IMR-90 (cell line): ENCODE measurements around the gene SLC27A4.

Source experiments
- CEBPB ChIP-seq: IDR thresholded peaks from 2 replicates; pipeline ENCODE4 v1.6.1; 2012; ENCODE audit warnings: low read depth, low read length, improper control_type of control experiment
- CHD1 ChIP-seq: IDR thresholded peaks from 2 replicates; pipeline ENCODE4 v1.6.1; 2012; ENCODE audit warnings: low read depth, low read length, improper control_type of control experiment
- CTCF ChIP-seq: conservative IDR thresholded peaks from 2 replicates; pipeline ENCODE4 v1.5.1; 2012; ENCODE audit warnings: mild to moderate bottlenecking, low read depth, low read length, improper control_type of control experiment
- MAFK ChIP-seq: IDR thresholded peaks from 2 replicates; pipeline ENCODE4 v1.6.1; 2012; ENCODE audit warnings: low read depth, low read length, improper control_type of control experiment
- MXI1 ChIP-seq: IDR thresholded peaks from 2 replicates; pipeline ENCODE4 v1.6.1; 2012; ENCODE audit warnings: low read depth, mild to moderate bottlenecking, low read length, moderate library complexity, borderline replicate concordance
- POLR2A ChIP-seq: IDR thresholded peaks from 2 replicates; pipeline ENCODE4 v1.6.1; 2012; ENCODE audit warnings: mild to moderate bottlenecking, low read depth, low read length
- RAD21 ChIP-seq: IDR thresholded peaks from 2 replicates; pipeline ENCODE4 v1.6.1; 2012; ENCODE audit warnings: low read length, improper control_type of control experiment
- RCOR1 ChIP-seq: IDR thresholded peaks from 2 replicates; pipeline ENCODE4 v1.6.1; 2012; ENCODE audit warnings: mild to moderate bottlenecking, low read length, improper control_type of control experiment; ENCODE audit not compliant: insufficient replicate concordance
- USF2 ChIP-seq: fragments of 150-350 bp; IDR thresholded peaks from 2 replicates; pipeline ENCODE4 v1.6.1; 2017; ENCODE audit warnings: mild to moderate bottlenecking, antibody characterized with exemption, low read length, low read depth

DNA sequence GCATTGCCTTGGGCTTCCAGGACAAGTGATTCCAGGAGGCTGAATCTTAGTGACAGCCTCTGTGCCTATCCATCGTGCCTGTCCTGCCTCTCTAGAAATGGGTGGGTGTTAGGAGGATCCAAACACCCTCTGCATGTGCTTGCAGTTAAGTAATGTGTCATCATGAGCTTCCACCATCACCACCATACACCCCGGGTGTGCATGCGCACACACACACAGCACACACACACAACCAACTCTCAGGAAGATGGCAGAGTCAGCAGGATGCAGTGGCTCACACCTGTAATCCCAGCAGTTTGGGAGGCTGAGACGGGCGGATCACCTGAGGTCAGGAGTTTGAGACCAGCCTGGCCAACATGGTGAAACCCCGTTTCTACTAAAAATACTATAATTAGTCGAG is 57.5 kb downstream of the SLC27A4 start:
- TF ChIP-seq CTCF (no peak), CEBPB (no peak), RAD21 (no peak), USF2 (no peak), MAFK (no peak), CHD1 (no peak), POLR2A (no peak), RCOR1 (no peak), MXI1 (no peak)
